GM21526 (cell line): ENCODE measurements around the gene C2orf76.
"Not testable (repeated sequence)": the region's sequence is repeated elsewhere in the genome, so short reads cannot be mapped to it uniquely, and the experiment has no call there.

Source experiments
- ATAC-seq: cut with Tn5 transposase; IDR thresholded peaks from one replicate; pipeline ENCODE4 v1.9.1; 2021; ENCODE audit warnings: moderate library complexity; ENCODE audit not compliant: unreplicated experiment, low FRiP score

Gene C2orf76

DNA sequence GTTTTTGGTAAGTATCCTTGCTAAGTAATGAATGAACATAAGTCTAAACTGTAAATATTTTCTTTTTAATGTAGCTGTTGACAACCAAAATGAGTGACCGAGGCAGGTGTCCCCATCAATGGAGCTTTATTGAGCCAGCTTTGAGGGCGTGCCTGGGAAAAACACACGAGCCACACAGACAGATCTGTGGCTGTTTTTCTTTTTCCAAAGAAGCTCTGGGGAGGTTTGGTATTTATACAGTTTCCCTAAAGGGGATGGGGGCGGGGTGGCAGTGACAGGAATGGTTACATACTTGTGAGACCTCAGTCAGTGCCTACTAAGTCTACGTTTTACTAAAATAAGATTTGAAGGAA is 11.3 kb upstream of the C2orf76 start:
- ATAC-seq = no peak

GRCh38 chr2:119377294-119377992 is 10.8 kb upstream of the C2orf76 start:
- ATAC-seq = no peak

GRCh38 chr2:119376810-119377209 is 10.2 kb upstream of the C2orf76 start:
- no peak for ATAC-seq

DNA sequence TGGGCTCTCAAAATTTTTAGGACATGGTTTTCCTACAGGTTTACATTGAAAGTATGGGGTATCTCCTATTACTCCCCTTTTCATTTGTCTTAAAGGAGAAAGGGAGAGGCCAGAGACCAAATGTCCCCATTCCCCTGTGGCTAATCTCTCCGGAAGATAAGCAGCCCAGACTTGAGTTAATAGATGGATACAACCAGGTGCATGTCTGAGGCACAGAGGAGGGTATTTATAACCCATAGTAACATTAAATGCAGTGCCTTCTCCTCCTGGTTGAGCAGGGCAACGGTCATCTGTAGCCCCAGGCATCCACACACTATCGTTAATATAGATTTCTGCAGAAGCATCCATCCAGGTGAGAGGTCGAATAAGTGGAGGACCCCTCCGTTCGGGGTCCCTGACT is 9.8 kb upstream of the C2orf76 start:
- not testable (repeated sequence) for ATAC-seq

DNA sequence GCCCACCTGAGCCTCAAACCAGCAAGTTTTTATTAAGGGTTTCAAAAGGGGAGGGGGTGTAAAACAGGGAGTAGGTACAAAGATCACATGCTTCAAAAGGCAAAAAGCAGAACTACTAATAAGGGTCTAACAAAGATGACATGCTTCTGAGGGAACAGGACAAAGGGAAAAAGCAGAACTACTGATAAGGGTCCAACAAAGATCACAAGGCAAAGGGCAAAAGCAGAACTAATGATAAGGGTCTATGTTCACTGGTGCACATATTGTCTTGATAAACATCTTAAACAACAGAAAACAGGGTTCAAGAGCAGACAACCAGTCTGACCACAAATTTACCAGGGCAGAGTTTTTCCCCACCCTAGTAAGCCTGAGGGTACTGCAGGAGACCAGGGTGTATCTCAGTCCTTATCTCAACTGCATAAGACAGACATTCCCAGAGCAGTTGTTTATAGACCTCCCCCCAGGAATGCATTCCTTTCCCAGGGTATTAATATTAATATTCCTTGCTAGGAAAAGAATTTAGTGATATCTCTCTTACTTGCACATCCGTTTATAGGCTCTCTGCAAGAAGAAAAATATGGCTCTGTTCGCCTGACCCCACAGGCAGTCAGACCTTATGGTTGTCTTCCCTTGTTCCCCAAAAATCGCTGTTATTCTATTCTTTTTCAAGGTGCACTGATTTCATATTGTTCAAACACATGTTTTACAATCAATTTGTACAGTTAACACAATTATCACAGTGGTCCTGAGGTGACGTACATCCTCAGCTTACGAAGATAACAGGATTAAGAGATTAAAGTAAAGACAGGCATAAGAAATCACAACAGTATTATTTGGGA is 7.5 kb upstream of the C2orf76 start:
- not testable (repeated sequence) for ATAC-seq

GRCh38 chr2:119372778-119373568 is 6.3 kb upstream of the C2orf76 start:
- no peak for ATAC-seq

DNA sequence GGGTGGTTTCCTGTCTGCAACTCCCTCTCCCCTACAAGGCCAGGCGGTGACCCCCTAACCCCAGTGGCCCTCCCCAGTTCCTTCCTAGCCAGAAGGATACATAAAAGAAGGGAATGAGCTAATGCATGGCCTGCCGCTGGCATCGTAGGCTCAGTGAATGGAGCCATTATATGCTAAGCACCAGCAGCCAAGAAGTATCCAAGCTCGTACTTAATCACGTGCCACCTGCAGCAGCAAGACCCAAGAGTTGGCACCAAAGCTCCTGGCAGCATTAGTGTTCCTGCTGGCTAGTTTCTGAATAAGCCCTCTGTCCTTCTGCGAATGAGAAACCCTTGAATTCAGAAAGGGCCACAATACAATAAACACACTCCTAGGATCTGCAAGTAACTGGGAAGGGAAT is 4.5 kb upstream of the C2orf76 start:
- ATAC-seq = no peak

GRCh38 chr2:119369845-119370244 is 3.2 kb upstream of the C2orf76 start:
- ATAC-seq = no peak

GRCh38 chr2:119367472-119368099 is 952 bp upstream of the C2orf76 start:
- peak; percentile 26 for ATAC-seq

- peak; percentile 16 for ATAC-seq
These were observed 429 bp downstream of the C2orf76 start for GRCh38 chr2:119366161-119366648.

DNA sequence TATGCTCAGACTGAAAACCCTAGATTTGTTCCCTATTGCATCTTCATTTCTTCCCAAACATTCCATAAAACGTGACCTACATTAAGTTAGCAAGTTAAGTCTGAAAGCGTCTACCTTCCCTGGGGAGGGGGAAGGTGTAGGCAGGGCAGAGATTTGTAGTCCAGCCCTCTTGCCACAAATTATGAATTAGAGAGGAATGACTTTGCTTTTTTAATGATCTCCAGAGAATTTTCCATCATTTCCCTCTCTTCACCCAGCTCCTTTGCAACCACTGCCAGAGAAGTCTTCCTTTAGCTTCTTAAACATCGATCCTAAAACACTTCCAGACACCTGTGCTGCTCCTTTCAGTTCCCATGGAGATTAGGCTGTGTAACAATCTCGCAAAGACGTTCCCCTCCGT is 1.2 kb downstream of the C2orf76 start:
- ATAC-seq = no peak

DNA sequence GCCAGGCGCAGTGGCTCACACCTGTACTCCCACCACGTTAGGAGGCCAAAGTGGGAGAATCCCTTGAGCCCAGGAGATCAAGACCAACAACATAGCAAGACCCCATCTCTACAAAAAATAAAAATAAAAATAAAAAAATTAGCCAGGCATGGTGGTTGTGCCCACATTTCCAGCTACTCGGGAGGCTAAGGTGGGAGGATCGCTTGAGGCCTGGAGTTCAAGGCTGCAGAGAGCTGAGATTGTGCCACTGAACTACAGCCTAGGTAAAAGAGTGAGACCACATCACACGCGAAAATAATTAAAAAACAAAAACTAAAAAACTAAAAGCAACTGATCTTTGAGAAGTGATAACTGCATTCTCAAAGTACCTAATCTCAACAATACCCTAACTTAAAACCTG is 1.8 kb downstream of the C2orf76 start:
- no peak for ATAC-seq

- no peak for ATAC-seq
These were observed 6.1 kb downstream of the C2orf76 start for GRCh38 chr2:119360423-119360966.

GRCh38 chr2:119359774-119360173 is 6.9 kb downstream of the C2orf76 start:
- no peak for ATAC-seq

GRCh38 chr2:119354860-119355259 is 11.8 kb downstream of the C2orf76 start:
- no peak for ATAC-seq

DNA sequence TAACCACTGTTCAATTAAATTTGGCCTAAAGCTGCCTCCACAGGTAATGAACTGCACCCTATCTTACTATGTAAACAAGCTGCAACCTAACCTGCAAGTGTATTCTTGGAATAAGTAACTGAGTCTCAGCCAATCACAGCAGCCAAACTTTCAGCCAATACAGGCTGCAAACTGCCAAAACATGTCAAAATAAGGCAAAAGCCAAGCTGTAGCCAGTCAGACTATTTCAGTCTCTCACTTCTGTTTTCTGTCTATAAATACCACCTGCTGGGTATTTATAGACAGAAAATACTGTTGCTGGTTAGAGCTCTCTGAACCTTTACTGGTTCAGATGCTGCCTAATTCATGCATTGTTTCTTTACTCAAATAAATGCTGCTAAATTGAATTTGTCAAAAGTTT is 14.3 kb downstream of the C2orf76 start:
- ATAC-seq = peak; percentile 94

- no peak for ATAC-seq
These were observed 16.2 kb downstream of the C2orf76 start for GRCh38 chr2:119350311-119350998.

DNA sequence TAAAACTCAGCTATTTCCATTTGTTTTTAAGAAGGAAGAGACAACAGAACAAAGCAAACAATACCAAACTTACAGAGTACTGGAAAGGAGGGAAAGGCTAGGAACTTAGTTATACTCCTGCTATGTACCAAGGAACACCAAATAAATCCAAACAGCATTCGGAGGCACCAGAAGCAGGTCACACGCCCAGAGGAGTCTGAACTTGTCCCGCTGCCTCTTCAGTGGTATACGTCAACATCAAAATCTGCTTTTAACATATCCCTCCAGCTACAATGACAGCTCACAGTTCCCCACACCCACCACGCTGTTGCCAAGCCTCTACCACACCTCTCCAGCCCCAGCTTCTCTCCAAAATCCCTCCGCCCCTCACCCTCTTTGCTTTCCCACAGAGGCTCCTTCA is 17.3 kb downstream of the C2orf76 start:
- ATAC-seq = no peak

GRCh38 chr2:119341684-119342083 is 24.9 kb downstream of the C2orf76 start:
- no peak for ATAC-seq

DNA sequence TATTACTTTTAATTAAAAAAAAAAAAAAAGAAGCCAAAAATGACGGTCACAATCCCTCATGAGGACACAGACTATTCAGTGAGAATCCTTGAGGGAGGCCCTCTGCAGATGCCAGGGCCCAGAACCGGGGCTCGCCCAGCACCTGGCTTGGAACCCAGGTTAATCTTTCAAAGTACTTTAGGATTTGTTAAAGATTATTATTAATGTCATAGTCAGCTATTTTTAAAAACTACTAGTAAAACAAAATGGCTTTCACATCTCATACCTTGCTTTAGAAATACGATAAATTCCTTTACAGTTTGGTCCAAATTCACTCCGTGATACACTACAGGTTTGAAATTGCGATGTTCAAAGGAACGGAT is 27.1 kb downstream of the C2orf76 start:
- ATAC-seq = peak; percentile 26
